MG63 (cell line): Measurements from ENCODE around the gene ARID5A. TPM values are rescaled to one million over a fixed set of nuclear protein-coding genes. Genes with fewer than 3 reads are reported as not detected.
A peak's percentile ranks its signal among the peaks of the same experiment; 100 is the strongest.

ENCODE experiments used
- DNase-seq: peaks from one replicate; pipeline ENCODE4 v3.0.0-alpha.2; 2020
- H3K27me3 ChIP-seq: fragments of 250-450 bp; sonication (Bioruptor Pico); 2 replicates; pipeline ENCODE4 v1.5.1; 2020; ENCODE audit warnings: mild to moderate bottlenecking, moderate library complexity
- H3K36me3 ChIP-seq: fragments of 250-450 bp; sonication (Bioruptor Pico); 2 replicates; pipeline ENCODE4 v1.5.1; 2020; ENCODE audit warnings: mild to moderate bottlenecking, moderate library complexity
- H3K4me3 ChIP-seq: fragments of 250-450 bp; sonication (Bioruptor Pico); 2 replicates; pipeline ENCODE4 v1.5.1; 2020; ENCODE audit warnings: mild to moderate bottlenecking, moderate library complexity
- H3K9me3 ChIP-seq: fragments of 250-450 bp; sonication (Bioruptor Pico); 2 replicates; pipeline ENCODE4 v1.5.1; 2020; ENCODE audit warnings: mild to moderate bottlenecking, moderate library complexity
- total RNA-seq: library from RNA; depleted of rRNA; stranded (reverse); fragments of >200 nt; shearing (Covaris generic); gene quantifications from 2 replicates; pipeline ENCODE4 v1.2.3, GENCODE V29; 2014; ENCODE audit warnings: low replicate concordance

The ARID5A gene
- total RNA-seq, 1 experiment from 2014 or later: 5.3 TPM

- DNase-seq: no peak
- no peaks in the 10 kb centered on the region for H3K27me3 ChIP-seq
- peaks cover 7% of the 10 kb centered on the region for H3K9me3 ChIP-seq
- H3K36me3 ChIP-seq: no peaks in the 10 kb centered on the region
- H3K4me3 ChIP-seq: no peak overlapping the region
Measured at GRCh38 chr2:96522304-96523203, 14.0 kb upstream of the ARID5A start.

- DNase-seq: no peak
Measured at GRCh38 chr2:96523659-96524481, 12.7 kb upstream of the ARID5A start.

GRCh38 chr2:96524482-96525210 is 11.9 kb upstream of the ARID5A start:
- Histone ChIP-seq H3K36me3 (no peaks in the 10 kb centered on the region), H3K27me3 (no peaks in the 10 kb centered on the region), H3K4me3 (no peak overlapping the region), H3K9me3 (peaks cover 7% of the 10 kb centered on the region; the same call in 1 of the 2 replicates)
- no peak for DNase-seq

More at GRCh38 chr2:96523659-96524481, 12.7 kb upstream of the ARID5A start:
- H3K27me3 ChIP-seq: no peaks in the 10 kb centered on the region
- H3K36me3 ChIP-seq: no peaks in the 10 kb centered on the region
- no peak overlapping the region for H3K4me3 ChIP-seq
- peaks cover 7% of the 10 kb centered on the region; the same call in 1 of the 2 replicates for H3K9me3 ChIP-seq

- no peaks in the 10 kb centered on the region for H3K27me3 ChIP-seq
- peaks cover 3% of the 10 kb centered on the region; the same call in 1 of the 2 replicates for H3K9me3 ChIP-seq
- H3K36me3 ChIP-seq: no peaks in the 10 kb centered on the region
- DNase-seq: no peak
- no peak overlapping the region for H3K4me3 ChIP-seq
Measured at GRCh38 chr2:96525211-96525507, 11.4 kb upstream of the ARID5A start.

- Histone ChIP-seq H3K9me3 (no peaks in the 10 kb centered on the region), H3K4me3 (no peak overlapping the region), H3K36me3 (no peaks in the 10 kb centered on the region), H3K27me3 (no peaks in the 10 kb centered on the region)
- DNase-seq: no peak
Measured at GRCh38 chr2:96526101-96526591, 10.4 kb upstream of the ARID5A start.

GRCh38 chr2:96526615-96527285 is 9.8 kb upstream of the ARID5A start:
- H3K9me3 ChIP-seq: no peaks in the 10 kb centered on the region
- peak overlapping the region; percentile 39 for H3K4me3 ChIP-seq
- DNase-seq: no peak
- H3K36me3 ChIP-seq: no peaks in the 10 kb centered on the region
- H3K27me3 ChIP-seq: no peaks in the 10 kb centered on the region

- no peaks in the 10 kb centered on the region for H3K27me3 ChIP-seq
- peak; percentile 34 for DNase-seq
Measured at GRCh38 chr2:96527286-96528005, 9.1 kb upstream of the ARID5A start.

GRCh38 chr2:96528006-96528699 is 8.4 kb upstream of the ARID5A start:
- DNase-seq: peak; percentile 80
- no peaks in the 10 kb centered on the region for H3K27me3 ChIP-seq
- H3K9me3 ChIP-seq: no peaks in the 10 kb centered on the region
- H3K36me3 ChIP-seq: no peaks in the 10 kb centered on the region
- H3K4me3 ChIP-seq: peak overlapping the region; percentile 16; the same call in 1 of the 2 replicates

More at GRCh38 chr2:96527286-96528005, 9.1 kb upstream of the ARID5A start:
- peak overlapping the region; percentile 39 for H3K4me3 ChIP-seq
- H3K9me3 ChIP-seq: no peaks in the 10 kb centered on the region
- no peaks in the 10 kb centered on the region for H3K36me3 ChIP-seq

GRCh38 chr2:96528700-96529375 is 7.7 kb upstream of the ARID5A start:
- H3K27me3 ChIP-seq: no peaks in the 10 kb centered on the region
- H3K4me3 ChIP-seq: no peak overlapping the region
- H3K36me3 ChIP-seq: no peaks in the 10 kb centered on the region
- no peaks in the 10 kb centered on the region for H3K9me3 ChIP-seq
- no peak for DNase-seq

- DNase-seq: no peak
- no peaks in the 10 kb centered on the region for H3K9me3 ChIP-seq
- H3K4me3 ChIP-seq: no peak overlapping the region
- H3K36me3 ChIP-seq: no peaks in the 10 kb centered on the region
- no peaks in the 10 kb centered on the region for H3K27me3 ChIP-seq
Measured at GRCh38 chr2:96529376-96530143, 7.0 kb upstream of the ARID5A start.

GRCh38 chr2:96530144-96530430 is 6.5 kb upstream of the ARID5A start:
- Histone ChIP-seq H3K36me3 (no peaks in the 10 kb centered on the region), H3K4me3 (no peak overlapping the region), H3K9me3 (no peaks in the 10 kb centered on the region), H3K27me3 (no peaks in the 10 kb centered on the region)
- no peak for DNase-seq

GRCh38 chr2:96530474-96531357 is 5.8 kb upstream of the ARID5A start:
- Histone ChIP-seq H3K9me3 (no peaks in the 10 kb centered on the region), H3K27me3 (no peaks in the 10 kb centered on the region), H3K36me3 (no peaks in the 10 kb centered on the region), H3K4me3 (no peak overlapping the region)
- no peak for DNase-seq

- H3K4me3 ChIP-seq: no peak overlapping the region
- no peaks in the 10 kb centered on the region for H3K27me3 ChIP-seq
- no peak for DNase-seq
- H3K9me3 ChIP-seq: no peaks in the 10 kb centered on the region
- H3K36me3 ChIP-seq: no peaks in the 10 kb centered on the region
Measured at GRCh38 chr2:96531366-96531765, 5.2 kb upstream of the ARID5A start.
